K562 (cell line): ENCODE data around the gene OGT. TPM values are rescaled to one million over a fixed set of nuclear protein-coding genes. Genes with fewer than 3 reads are reported as not detected.

Source experiments
- ATAC-seq: fragments of 200-7000 bp; cut with Tn5 transposase; 3 replicates; pipeline ENCODE4 v1.9.1; 2020; ENCODE audit warnings: moderate library complexity
- BruUV-seq: library from RNA; stranded (reverse); fragments of 400-500 nt; replicated peaks from 2 replicates; lab custom pipeline; 2021; lab: Mats Ljungman, UMichigan
- CTCF ChIA-PET: fragments of 300-600 bp; formaldehyde crosslinking; extraction: SDS; loops from one replicate; lab custom pipeline; 2021; ENCODE audit warnings: low intra/inter-chr PET ratio; lab: Yijun Ruan, JAX
- POLR2A ChIA-PET: fragments of 300-600, 350-650 bp; sonication (Branson Sonifier 250); formaldehyde crosslinking; extraction: SDS; loops from one replicate; lab custom pipeline; 2021; ENCODE audit warnings: antibody characterized with exemption, inconsistent platforms; lab: Yijun Ruan, JAX
- DNase-seq, 4 experiments: peaks; one replicate each; pipeline versions ENCODE4 v3.0.0 to v3.0.0-alpha.2; 2011 to 2018; ENCODE audit warnings: low spot score in 3 of 4, mixed read lengths in 3 of 4; ENCODE audit errors: extremely low read depth in 1 of 4
- FAIRE-seq: peaks from 2 replicates; lab custom pipeline; 2011; peaks lifted over from hg19 to GRCh38; lab: Jason Lieb, UNC
- H2AFZ ChIP-seq: 2 replicates; pipeline ENCODE4 v1.6.0; 2011; ENCODE audit warnings: low read depth, low read length, control low read depth, inconsistent platforms
- H3K27ac ChIP-seq: fragments of 200-600 bp; 3 replicates; pipeline ENCODE4 v1.8.0; 2011; ENCODE audit warnings: low read depth, mild to moderate bottlenecking, control low read depth, inconsistent platforms, low read length, moderate library complexity, mixed read lengths; ENCODE audit errors: extremely low read depth
- H3K27me3 ChIP-seq, 2 experiments: fragments of 300-600 bp in 1 of 2; 2 replicates in 1 of 2; 3 replicates in 1 of 2; pipeline versions ENCODE4 v1.6.0 to v1.8.0; 2011; ENCODE audit warnings: inconsistent platforms in 2 of 2, low read length in 2 of 2, mild to moderate bottlenecking in 1 of 2, mixed read lengths in 1 of 2, moderate library complexity in 1 of 2; ENCODE audit not compliant: control insufficient read depth in 2 of 2, insufficient read depth in 2 of 2
- H3K36me3 ChIP-seq: fragments of 300-600 bp; 3 replicates; pipeline ENCODE4 v1.8.0; 2011; ENCODE audit warnings: mild to moderate bottlenecking, low read length, inconsistent platforms; ENCODE audit not compliant: control insufficient read depth, insufficient read depth
- H3K4me1 ChIP-seq, 2 experiments: fragments of 200-600 bp in 1 of 2; replicated peaks in 1 of 2; 2 replicates in 1 of 2; 3 replicates in 1 of 2; pipeline versions ENCODE4 v1.5.1 to v1.8.0; 2011; ENCODE audit warnings: inconsistent platforms in 2 of 2, low read length in 2 of 2, mild to moderate bottlenecking in 1 of 2, mixed read lengths in 1 of 2, moderate library complexity in 1 of 2; ENCODE audit not compliant: control insufficient read depth in 2 of 2, insufficient read depth in 2 of 2
- H3K4me2 ChIP-seq: 2 replicates; pipeline ENCODE4 v1.6.1; 2011; ENCODE audit warnings: low read length, control low read depth, inconsistent platforms, mixed read lengths; ENCODE audit not compliant: insufficient read depth
- H3K4me3 ChIP-seq: fragments of 200-600 bp; sonication (generic), shearing (Covaris generic); 2 replicates; pipeline ENCODE4 v1.5.1; 2016; ENCODE audit warnings: control low read depth, inconsistent platforms
- H3K79me2 ChIP-seq: fragments of 200-600 bp; 3 replicates; pipeline ENCODE4 v1.8.0; 2011; ENCODE audit warnings: low read length, inconsistent platforms; ENCODE audit not compliant: control insufficient read depth, insufficient read depth
- H3K9ac ChIP-seq, 2 experiments: 2 replicates each; pipeline versions ENCODE4 v1.6.0 to v1.6.1; 2011; ENCODE audit warnings: low read depth in 2 of 2, low read length in 2 of 2, control low read depth in 1 of 2, inconsistent platforms in 1 of 2, mild to moderate bottlenecking in 1 of 2, mixed read lengths in 1 of 2; ENCODE audit not compliant: insufficient read depth in 1 of 2
- H3K9me1 ChIP-seq: one replicate; pipeline ENCODE4 v1.6.0; 2011; ENCODE audit warnings: inconsistent platforms, mild to moderate bottlenecking, low read length, moderate library complexity; ENCODE audit not compliant: control insufficient read depth, insufficient read depth
- H3K9me3 ChIP-seq: replicated peaks from 2 replicates; pipeline ENCODE4 v1.5.1; 2011; ENCODE audit warnings: low read depth, low read length, inconsistent platforms; ENCODE audit not compliant: control insufficient read depth, insufficient read depth
- H4K20me1 ChIP-seq: replicated peaks from 2 replicates; pipeline ENCODE4 v1.6.1; 2011; ENCODE audit warnings: low read length, inconsistent platforms, mixed read lengths; ENCODE audit not compliant: control insufficient read depth, insufficient read depth
- ATF3 ChIP-seq, 2 experiments: fragments of 450-650 bp in 1 of 2; sonication (generic) in 1 of 2; formaldehyde crosslinking in 1 of 2; IDR thresholded peaks in 1 of 2; conservative IDR thresholded peaks in 1 of 2; 2 replicates each; pipeline versions ENCODE4 v1.6.1 to v1.8.1; 2016 to 2023; ENCODE audit warnings: mild to moderate bottlenecking in 2 of 2, moderate library complexity in 2 of 2, inconsistent platforms in 1 of 2, missing genetic modification reagents in 1 of 2
- POLR2G ChIP-seq: fragments of 200-400 bp; formaldehyde crosslinking; IDR thresholded peaks from 2 replicates; pipeline ENCODE4 v1.6.1; 2017; ENCODE audit warnings: low read depth, mild to moderate bottlenecking, antibody characterized with exemption, low read length, moderate library complexity
- RFX7 ChIP-seq: fragments of 250-450 bp; sonication (Bioruptor Pico); IDR thresholded peaks from 2 replicates; pipeline ENCODE4 v1.5.1; 2021; ENCODE audit warnings: mild to moderate bottlenecking
- WGBS: fragments of 100-300 bp; shearing (Covaris generic); methylation state at CpG from one replicate; pipeline ENCODE4 v1.1.6; 2016; ENCODE audit warnings: low coverage, mixed read lengths; ENCODE audit not compliant: insufficient coverage; ENCODE audit errors: missing lambda C conversion rate; 5-methylcytosine and 5-hydroxymethylcytosine counted together
- in situ Hi-C: fragments of 300-500 bp; cut with MboI; formaldehyde crosslinking; loops from 4 replicates; pipeline ENCODE4 v1.15.0; 2018; ENCODE audit warnings: inconsistent platforms, mixed read lengths
- intact Hi-C: fragments of 100-400 bp; cut with micrococcal nuclease; formaldehyde crosslinking; loops from 2 replicates; pipeline ENCODE4 v1.14.2; 2022
- polyA plus RNA-seq, 8 experiments: library from polyadenylated mRNA; depleted of rRNA in 4 of 8; stranded (reverse) in 5 of 8; unstranded in 3 of 8; fragments of >200 nt; fragmentation: Nextera tagmentation in 2 of 8; fragmentation: Illumina TruSeq in 1 of 8; extraction: Ambion mirVana in 2 of 8; extraction: Trizol in 1 of 8; gene quantifications; 2 replicates each; pipeline versions ENCODE4 v1.2.1 to v1.2.3, GENCODE V29; 2011 to 2014; ENCODE audit warnings: inconsistent platforms in 1 of 8, missing spikeins in 1 of 8
- total RNA-seq, 7 experiments: library from RNA; depleted of rRNA in 6 of 7; stranded (reverse); fragments of >200 nt in 6 of 7; fragmentation: Illumina TruSeq in 2 of 7; extraction: Trizol in 2 of 7; gene quantifications; 2 replicates each; pipeline versions ENCODE4 v1.2.1 to v1.2.3, GENCODE V29; 2011 to 2021; ENCODE audit warnings: low replicate concordance in 1 of 7
- TF ChIP-seq, protein P1 (sequence below): sonication (generic); formaldehyde crosslinking; IDR thresholded peaks from 2 replicates; pipeline ENCODE4 v1.8.1; 2023; ENCODE audit warnings: mild to moderate bottlenecking, missing genetic modification reagents

OGT gene
- total and polyA plus RNA-seq, 9 of the 15 experiments (the other 6 are each of a cell fraction or from before 2014, with no cell fraction given), result 38.9 to 347 (median 117) TPM

GRCh38 chrX:71578253-71579135 lies 45.6 kb downstream of the OGT start, which contains the start of gene GCNA:
GCNA (plus strand) TSS chrX:71578437; CDS start chrX:71580822, 2,385 bp downstream.
- H3K9ac ChIP-seq, result no peak within 1 kb of the TSS; a peak in 1 of 4 replicates
- no peak for TF ChIP-seq ATF3 (IDR thresholded peaks at IDR 0.05)
- no peak for TF ChIP-seq ATF3 (CRISPR knock-in tag; conservative IDR thresholded peaks at IDR 0.05)
- TF ChIP-seq POLR2G, result peak; percentile 72
- TF ChIP-seq, protein P1, sequence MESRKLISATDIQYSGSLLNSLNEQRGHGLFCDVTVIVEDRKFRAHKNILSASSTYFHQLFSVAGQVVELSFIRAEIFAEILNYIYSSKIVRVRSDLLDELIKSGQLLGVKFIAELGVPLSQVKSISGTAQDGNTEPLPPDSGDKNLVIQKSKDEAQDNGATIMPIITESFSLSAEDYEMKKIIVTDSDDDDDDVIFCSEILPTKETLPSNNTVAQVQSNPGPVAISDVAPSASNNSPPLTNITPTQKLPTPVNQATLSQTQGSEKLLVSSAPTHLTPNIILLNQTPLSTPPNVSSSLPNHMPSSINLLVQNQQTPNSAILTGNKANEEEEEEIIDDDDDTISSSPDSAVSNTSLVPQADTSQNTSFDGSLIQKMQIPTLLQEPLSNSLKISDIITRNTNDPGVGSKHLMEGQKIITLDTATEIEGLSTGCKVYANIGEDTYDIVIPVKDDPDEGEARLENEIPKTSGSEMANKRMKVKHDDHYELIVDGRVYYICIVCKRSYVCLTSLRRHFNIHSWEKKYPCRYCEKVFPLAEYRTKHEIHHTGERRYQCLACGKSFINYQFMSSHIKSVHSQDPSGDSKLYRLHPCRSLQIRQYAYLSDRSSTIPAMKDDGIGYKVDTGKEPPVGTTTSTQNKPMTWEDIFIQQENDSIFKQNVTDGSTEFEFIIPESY (CRISPR knock-in tag), result peak; percentile 67
- TF ChIP-seq RFX7 (CRISPR knock-in tag), result no peak
- no peaks in the 10 kb centered on the region for H3K27me3 ChIP-seq
- no peak within 1 kb of the TSS for H3K4me2 ChIP-seq
- no TSS peak for BruUV-seq
- ChIA-PET POLR2A (no interaction called here), CTCF (no interaction called here)
- no peak within 1 kb of the TSS for H2AFZ ChIP-seq
- peaks cover 40% of the 10 kb centered on the region for H3K36me3 ChIP-seq
- no peaks in the 10 kb centered on the region for H3K9me1 ChIP-seq
- no peaks in the 10 kb centered on the region for H4K20me1 ChIP-seq
- H3K4me3 ChIP-seq, result no peak within 1 kb of the TSS
- WGBS, result 97% methylated on average over 15 of the region's 48 CpGs
- ATAC-seq, result no peak; the same call in 2 of the 3 replicates
- H3K27ac ChIP-seq, result no peak within 1 kb of the TSS
- in situ Hi-C loops (no loop called here), intact Hi-C loops (no loop called here)
- H3K4me1 ChIP-seq, result peaks cover 0 to 17% of the 10 kb centered on the region in 2 experiments; a peak in 2 of 5 replicates
- no peaks in the 10 kb centered on the region for H3K9me3 ChIP-seq
- FAIRE-seq, result no peak
- DNase-seq, result no peak
- no peaks in the 10 kb centered on the region for H3K79me2 ChIP-seq
